Neural progenitor cell (in vitro differentiated cells): Measurements from ENCODE around the gene HIVEP2.

Experiments
- EZH2 ChIP-seq: fragments of 200-600 bp; sonication (generic); IDR thresholded peaks from 2 replicates; pipeline ENCODE4 v1.6.1; 2017; ENCODE audit warnings: antibody characterized with exemption, mild to moderate bottlenecking, moderate library complexity
- EZH2phosphoT487 ChIP-seq: fragments of 200-600 bp; sonication (generic); IDR thresholded peaks from 2 replicates; pipeline ENCODE4 v1.6.1; 2017; ENCODE audit warnings: antibody characterized with exemption
- TF ChIP-seq, protein P1 (sequence below): fragments of 200-600 bp; sonication (generic); IDR thresholded peaks from 2 replicates; pipeline ENCODE4 v1.5.1; 2017; ENCODE audit warnings: antibody characterized with exemption, mild to moderate bottlenecking

GRCh38 chr6:142854589-142855488 lies 90.1 kb downstream of the HIVEP2 start:
- TF ChIP-seq, protein P1, sequence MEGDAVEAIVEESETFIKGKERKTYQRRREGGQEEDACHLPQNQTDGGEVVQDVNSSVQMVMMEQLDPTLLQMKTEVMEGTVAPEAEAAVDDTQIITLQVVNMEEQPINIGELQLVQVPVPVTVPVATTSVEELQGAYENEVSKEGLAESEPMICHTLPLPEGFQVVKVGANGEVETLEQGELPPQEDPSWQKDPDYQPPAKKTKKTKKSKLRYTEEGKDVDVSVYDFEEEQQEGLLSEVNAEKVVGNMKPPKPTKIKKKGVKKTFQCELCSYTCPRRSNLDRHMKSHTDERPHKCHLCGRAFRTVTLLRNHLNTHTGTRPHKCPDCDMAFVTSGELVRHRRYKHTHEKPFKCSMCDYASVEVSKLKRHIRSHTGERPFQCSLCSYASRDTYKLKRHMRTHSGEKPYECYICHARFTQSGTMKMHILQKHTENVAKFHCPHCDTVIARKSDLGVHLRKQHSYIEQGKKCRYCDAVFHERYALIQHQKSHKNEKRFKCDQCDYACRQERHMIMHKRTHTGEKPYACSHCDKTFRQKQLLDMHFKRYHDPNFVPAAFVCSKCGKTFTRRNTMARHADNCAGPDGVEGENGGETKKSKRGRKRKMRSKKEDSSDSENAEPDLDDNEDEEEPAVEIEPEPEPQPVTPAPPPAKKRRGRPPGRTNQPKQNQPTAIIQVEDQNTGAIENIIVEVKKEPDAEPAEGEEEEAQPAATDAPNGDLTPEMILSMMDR: no peak
- TF ChIP-seq EZH2phosphoT487: no peak
- TF ChIP-seq EZH2: no peak
